Stimulated activated CD4-positive, alpha-beta T cell treated with anti-CD3 and anti-CD28 coated beads, Interleukin-4, amount 100 ng/mL, for 24 hours (primary cell): ENCODE results near the gene ABCD1.
"Not testable (repeated sequence)": the region's sequence is repeated elsewhere in the genome, so short reads cannot be mapped to it uniquely, and the experiment has no call there.

Experiments
- DNase-seq: peaks from one replicate; pipeline ENCODE4 v3.0.0-alpha.2; 2020

Gene ABCD1

DNA sequence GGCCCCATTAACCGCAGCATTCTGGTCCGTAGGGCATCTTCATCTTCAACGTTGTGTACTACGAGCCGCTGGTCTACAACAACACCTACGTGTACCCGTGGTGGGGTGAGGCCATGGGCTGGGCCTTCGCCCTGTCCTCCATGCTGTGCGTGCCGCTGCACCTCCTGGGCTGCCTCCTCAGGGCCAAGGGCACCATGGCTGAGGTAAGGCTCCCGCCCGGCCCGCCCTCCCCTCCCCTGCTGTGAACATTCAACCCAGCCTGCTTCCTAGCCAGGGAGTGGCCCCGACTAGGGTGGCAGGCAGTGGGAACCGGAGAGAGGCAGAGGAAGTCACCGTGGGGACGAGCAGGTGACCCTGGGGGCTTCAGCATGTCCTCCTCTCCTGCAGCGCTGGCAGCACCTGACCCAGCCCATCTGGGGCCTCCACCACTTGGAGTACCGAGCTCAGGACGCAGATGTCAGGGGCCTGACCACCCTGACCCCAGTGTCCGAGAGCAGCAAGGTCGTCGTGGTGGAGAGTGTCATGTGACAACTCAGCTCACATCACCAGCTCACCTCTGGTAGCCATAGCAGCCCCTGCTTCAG, 29.9 kb upstream of the ABCD1 start:
- DNase-seq, result no peak

DNA sequence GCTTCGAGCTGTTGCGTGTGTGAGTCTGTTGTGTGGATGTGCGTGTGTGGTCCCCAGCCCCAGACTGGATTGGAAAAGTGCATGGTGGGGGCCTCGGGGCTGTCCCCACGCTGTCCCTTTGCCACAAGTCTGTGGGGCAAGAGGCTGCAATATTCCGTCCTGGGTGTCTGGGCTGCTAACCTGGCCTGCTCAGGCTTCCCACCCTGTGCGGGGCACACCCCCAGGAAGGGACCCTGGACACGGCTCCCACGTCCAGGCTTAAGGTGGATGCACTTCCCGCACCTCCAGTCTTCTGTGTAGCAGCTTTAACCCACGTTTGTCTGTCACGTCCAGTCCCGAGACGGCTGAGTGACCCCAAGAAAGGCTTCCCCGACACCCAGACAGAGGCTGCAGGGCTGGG, 28.6 kb upstream of the ABCD1 start:
- no peak for DNase-seq

DNA sequence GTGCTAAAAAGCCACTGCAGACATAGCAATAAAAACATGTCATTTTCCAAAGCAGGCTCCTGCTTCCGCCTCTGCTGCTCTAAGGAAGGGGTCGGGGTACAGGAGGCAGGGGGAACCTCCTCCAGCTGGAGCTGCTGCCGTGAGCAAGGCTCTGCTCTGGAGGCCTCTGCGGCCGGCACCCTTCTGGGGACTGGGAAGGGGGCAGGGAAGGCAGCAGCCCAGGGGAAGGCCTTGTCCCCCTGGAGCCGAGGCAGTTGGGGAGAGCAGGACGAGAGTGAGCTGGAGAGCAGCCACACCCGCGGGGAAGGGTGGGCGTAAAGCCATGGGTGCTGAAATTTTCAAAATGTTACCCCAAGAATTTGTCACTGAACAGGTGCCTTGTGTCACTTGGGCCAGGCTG, 28.1 kb upstream of the ABCD1 start:
- DNase-seq, result not testable (repeated sequence)

DNA sequence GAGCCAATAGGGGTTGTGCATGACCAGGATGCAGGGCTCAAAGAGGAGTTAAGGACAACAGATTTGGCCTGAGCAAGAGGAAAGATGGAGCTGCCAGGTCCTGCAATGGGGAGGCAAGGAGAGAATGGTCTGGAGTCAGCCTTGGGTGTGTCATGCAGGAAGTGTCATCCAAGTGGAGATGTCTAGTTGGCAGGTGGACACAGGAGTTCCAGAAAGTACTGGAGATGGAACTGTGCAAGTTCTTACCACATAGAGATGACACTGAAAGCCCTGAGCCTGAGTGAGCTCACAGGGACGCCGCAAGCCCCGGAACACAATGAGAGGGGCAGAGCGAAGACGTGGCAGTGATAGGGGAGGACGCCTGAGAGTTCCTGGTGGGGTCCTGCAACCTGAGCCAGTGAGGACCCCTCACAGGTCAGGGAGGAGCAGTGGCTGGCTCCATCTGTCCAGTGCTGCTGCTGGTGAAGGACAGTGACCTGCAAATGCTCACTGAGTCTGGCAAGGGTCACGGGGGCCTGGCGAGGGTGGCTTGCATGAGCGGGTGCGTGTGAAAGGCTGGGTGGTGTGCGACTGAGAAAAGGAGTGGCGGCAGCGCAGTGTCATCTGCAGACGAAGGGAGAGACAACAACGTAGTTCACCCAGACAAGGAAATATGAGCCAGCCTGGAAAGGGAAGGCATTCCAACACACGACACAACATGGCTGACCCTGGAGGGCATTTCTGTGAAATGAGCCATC, 27.5 kb upstream of the ABCD1 start:
- DNase-seq, result not testable (repeated sequence)

DNA sequence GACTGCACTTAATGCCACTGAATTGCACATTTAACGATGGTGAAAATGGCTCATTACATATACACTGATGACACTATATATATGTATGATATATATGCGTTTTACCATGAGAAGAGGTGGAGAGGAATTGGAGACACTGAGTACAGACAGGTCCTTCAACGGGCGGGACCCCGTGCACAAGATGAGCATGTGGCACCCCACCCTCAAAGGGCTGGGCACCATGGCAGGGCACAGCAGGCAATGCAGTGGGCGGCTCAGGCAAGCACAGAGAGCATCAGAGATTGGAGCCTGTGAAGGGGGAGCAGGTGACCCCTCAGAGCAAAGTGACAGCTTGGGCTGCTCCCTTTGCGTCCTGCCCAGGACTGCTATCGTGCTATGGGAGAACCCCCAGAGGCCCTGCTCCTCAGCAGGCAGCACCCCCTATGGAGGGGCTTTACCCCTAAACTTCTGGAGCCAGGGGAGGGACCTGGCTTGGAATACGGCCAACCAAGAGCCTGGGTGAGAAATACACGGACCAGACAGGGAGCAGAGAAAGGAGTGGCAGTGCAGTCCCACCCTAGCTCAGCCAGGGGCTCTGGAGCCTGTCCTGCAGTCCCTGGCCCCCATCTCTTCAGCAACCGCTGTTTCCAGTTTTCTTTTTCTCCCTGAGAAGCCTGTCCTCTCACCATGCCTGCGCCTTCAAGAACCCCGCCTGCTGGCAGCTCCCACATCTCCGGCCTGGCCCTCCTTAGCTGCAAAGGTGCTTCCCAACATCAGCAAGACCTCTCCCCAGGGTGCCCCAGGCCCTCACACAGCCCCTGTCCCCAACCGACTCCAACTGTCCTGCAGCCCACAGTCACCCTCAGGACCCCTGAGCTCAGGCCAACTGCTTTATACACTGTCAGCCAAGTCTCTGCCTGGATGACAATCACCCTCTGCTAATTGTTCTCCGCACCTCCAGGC, 26.5 kb upstream of the ABCD1 start:
- no peak for DNase-seq

DNA sequence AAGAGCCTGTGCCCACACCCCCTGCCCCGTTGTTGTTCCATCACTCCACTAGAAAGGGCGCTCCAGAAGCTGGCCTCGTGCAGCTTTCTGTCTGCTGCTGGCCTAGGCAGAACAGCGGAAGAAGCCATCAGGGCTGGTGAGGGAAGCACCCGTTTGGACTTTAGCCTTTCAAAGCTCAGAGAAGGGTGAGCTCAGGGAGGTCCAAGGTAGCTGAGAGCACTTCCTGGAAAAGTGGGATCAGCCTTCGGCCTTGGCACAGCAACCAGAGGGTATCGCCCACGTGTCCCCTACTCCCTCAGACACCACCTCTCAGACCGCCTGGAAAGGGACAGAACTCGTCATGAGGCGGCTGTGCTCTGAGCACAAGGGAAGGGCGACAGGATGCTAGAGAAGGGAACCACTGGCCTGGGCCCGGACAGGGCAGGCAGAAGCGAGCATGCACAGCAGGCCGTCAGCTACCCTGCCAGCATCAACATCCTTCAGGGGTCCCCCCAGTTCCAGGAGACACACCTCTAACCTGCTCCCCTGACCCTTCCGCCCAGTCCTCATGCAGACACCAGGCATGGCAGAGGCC, 25.4 kb upstream of the ABCD1 start:
- not testable (repeated sequence) for DNase-seq

DNA sequence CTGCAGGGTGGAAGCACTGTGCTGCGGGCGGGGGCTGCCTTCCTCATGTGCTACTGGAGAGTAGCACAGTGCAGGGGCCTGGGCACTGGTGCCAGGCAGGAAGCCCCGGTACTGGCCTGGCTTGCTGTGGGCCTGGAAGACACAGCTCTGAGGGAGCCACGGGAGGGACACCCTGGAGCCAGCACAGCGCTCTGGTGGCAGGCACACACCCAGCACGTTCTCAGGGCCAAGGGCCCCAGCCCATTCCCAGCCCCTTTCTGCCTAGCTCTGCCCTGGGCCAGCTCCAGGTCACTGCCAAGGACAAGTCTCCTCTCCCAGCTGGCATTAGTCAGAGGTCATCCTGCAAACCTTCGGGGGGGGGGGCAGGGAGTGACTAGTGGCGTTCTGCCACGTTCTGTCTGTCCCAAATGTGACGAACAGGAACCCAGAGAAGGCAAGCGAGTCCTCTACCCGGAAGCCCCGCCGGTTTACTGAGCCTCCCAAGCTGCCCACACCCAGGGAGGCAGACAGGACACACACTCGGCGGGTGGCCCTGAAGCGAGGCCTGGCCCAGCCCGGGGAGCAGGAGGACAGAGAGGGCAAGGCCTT, 24.8 kb upstream of the ABCD1 start:
- DNase-seq, result not testable (repeated sequence)

DNA sequence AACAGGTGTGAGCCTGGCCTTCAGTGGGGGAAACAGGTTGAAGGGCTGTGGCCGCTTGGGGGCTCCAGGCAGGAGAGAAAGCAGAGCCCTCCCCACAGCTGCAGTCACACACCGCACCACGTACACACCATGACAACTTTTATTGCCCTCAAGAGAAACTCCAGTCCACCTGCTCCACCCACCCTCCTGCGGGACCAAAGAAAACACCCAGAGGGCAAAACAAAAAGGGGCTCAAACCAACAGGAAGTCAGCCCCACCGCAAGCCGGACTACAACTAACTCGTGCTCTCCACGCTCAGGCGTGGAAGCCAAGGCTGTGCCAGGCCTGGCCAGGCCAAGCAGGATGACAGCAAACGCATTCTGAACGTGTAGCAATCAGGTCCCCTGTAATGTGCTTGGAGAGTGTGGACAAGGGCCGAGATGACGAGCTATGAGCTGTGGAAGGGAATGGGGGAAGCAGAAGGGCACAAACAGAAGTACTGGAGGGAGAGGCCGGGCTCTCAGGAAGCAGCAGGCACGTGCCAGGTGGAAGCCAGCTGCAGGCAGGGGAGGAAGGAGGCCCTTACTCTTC, 24.2 kb upstream of the ABCD1 start:
- no peak for DNase-seq

DNA sequence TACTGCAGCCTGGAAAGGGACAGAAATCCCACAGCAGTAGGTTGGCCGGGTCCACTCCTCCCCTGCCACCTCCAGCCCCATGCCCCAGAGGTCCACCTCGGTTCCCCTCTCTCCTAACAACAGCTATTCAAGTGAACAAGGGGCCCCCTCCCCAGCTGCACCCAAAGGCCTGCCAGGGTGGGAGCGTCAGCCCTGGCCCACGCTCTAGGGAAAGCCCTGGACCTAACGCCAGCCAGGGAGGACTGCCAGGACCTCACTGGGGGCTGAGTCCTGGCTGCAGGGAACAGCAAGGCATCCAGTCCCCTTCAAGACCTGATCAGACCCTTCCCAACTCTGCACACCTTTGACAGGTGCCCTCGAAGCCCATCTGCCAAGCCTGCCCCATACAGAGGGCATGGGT, 23.7 kb upstream of the ABCD1 start:
- DNase-seq, result no peak

DNA sequence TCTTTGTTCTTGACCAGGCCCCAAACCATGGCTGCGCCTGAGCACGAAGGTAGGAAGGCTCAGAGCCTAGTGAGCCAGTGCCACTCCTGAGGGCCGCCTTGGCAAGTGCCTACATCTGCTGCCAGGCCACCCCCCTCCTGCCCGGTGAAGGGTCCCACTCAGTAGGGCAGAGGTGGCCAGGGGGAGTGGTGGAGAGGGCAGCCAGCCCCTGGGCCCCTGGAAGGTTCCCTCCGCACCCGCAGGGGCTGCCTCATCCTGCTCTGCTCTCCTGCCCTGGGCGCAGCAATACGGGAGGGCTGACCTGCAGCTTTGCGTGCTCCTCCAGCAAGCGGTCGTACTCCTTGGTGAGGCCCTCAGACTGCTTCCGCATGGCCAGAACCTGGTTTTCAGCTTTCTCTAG, 22.9 kb upstream of the ABCD1 start:
- no peak for DNase-seq

DNA sequence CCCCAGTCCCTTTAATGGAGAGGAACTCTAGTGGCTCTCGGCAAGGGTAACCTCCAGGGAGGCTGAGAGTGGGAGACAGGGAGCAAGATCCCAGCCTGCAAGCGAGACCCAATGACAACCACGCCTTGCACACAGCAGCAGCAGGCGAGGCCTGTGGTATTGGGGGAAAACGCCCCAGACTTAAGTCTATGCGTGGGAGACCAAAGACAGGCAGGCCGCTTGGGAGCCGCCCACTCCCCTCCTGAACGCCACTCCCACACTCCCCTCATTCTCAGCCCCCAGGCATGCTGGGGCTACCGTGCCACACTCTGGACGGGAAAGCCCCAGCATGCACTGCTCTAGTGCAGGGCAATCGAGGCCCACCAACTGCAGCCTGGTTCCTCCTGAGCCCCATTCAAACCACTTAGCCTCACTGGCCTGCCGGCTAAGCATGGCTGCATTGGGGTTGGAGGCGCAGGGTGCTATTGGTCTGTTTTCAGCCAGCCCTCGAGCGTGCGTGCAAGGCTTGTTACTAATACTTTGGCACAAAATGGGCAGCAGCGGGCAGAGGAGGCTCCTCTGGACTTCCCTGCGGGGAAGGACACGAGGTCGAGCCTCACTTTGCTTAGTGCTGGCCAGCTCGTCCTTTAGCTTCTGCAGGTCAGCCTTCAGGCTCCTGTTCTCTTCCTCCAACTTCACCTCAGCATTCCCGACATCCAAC, 22.2 kb upstream of the ABCD1 start:
- DNase-seq, result no peak

DNA sequence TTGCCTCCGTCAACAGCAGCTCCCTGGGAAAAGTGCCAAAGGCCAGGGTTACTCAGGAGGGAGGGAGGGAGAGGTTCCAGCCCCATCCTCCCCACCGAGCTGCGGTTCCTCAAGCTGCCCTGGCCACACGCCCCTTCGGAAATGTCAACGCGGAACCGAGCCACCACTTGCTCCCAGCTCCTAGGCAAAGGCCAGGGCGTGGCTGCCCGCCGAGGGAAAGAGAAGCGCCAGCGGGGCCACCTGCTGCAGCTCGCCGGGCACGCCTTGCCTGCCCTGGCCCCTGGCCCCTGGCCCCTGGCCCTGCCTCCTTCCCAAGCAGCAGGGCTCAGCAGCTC, 21.7 kb upstream of the ABCD1 start:
- no peak for DNase-seq

DNA sequence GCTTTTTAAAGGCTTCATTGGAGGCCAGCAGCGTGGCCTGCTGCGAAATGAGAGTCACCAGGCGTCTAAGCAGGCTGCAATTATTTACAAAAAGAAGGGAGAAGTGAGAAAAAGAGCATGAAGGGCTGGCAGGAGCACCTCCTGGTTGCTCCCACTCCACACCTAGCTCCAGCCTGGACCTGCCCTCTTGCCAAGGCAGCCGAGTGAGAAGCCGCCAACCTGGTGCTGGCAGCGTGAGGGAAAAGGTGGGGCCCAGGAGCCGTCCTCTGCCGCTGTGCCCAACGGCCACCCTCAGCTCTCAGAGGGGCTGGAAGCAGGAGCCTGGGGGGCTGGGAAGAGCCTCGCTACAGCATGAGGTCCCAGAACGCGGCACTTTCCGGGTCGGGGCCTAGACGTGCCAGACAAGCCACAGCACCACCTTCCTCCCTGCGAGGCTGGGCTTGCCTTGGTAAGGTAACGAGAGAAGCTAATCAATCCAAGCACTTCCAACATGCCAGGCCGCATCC, 20.6 kb upstream of the ABCD1 start:
- DNase-seq, result no peak

DNA sequence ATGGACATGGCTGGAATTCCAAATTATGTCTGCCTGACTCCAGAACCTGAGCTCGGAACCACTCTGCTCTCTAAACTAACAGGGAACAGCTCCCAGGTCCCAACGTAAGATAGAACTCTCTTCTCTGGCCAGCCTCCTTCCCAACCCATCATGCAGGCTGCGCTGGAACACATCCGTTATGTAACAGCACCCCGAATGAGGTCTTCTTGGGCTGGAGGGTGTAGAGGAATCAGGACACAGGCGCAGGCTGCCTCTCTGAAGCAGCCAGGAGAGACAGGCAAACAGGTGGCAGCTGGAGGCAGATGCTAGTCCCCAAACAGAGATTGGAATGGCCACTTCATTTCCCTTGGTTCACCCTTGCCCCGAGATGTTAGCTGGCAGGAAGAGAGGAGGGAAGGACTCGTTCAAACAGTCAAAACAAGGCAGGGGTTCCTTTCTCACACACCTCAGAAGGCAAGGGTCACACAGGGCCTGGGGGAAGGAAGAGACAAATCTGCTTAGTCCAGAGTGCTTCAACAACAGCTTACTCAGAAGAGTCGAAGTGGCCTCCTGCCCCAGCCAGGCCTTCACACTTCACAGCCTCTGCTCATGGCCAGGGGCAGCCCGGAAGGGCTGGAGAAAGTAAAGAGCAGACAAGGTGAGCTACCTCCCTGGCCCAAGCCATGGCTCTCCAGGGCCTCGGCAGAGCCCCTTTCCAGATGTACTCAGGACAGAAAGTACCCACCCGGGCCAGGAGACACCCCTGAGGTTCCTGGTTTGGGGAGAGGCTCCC, 19.8 kb upstream of the ABCD1 start:
- DNase-seq, result not testable (repeated sequence)

DNA sequence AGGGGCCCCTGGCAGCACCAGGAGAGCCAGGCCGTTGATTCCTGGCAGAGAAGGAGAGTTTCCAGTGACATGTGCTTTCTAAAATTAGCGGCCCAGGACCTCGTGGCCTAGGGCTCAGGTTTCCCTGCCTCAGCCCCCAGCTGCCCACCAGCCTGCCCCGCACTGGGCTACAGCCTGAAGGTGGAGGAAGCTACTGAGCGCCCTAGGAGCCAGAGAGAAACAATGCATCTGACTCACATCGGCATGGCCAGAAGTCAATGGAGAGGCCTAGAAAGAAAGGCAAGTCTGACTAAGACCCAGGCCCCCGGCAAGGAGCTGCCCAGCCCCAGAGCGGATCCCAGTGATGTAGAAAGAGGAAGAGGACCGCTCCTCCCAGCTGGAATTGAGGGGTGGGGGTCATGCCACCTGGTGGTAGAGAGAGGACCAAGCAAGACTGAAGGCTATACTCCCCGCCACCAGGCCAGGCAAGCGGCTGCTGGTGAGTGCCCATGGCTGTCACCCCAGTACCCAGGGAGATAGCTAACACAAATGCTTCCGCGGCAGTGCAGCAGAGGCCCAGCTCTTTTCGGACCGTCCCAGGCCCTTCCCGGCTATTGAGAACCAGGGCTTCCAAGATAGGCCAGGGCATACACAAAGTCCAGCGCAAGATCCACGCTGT, 19.1 kb upstream of the ABCD1 start:
- DNase-seq, result not testable (repeated sequence)

DNA sequence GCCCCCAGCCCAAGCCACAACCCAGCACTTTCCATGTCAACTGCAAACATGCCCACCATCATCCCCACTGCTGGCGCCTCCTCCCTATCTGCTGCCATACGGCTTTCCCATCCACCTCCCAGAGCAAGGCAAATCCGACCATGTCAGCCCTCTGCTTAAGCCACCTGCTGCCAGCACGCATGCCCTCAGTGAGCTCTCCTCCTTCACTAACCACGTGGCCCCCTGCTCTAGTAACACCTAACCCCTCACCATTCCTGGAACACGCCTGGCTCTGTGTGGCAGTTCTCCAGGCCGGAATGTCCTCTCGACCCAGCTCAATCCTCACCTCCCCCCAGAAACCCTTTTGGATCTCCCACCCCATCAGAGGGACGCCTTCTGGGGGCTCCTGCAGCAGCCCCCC, 17.9 kb upstream of the ABCD1 start:
- DNase-seq, result no peak

DNA sequence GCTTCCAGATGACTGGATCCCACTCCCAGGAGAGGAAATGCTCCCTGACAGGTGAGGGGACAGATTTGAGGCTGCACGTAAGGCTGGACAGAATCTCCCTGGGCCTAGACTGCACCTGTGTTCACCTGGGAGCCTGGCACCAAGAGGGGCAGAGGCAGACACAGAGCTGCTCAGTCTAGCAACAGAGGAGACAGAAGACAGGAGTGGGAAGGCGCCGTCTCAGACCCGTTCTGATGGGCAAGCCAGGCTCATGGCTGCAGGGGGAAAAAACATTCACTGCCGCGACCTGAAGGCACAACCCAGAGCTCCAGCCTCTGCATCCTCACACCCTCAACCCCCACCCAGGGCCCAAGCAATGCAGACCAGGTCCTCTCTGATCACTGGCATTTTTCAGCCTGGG, 17.2 kb upstream of the ABCD1 start:
- DNase-seq, result no peak

DNA sequence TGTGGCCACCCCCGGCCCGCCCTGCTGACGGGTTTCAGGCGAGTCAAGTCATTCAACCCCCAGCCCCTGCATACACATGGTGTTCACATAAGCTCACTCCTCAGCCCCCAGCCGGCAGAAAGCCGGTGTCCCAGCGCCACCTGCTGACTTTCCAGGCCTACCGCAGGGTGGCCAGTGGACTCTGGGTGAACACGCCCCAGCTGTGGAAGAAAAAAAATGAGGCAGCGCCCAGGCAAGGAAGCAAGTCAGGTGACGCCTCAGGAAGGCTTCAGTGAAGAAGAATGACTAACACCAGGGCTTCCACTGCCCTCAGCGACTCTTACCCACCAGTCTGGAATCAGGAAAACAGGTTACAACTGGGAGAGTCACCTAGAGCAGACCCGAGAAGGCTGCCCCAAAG, 16.2 kb upstream of the ABCD1 start:
- peak; percentile 36 for DNase-seq

DNA sequence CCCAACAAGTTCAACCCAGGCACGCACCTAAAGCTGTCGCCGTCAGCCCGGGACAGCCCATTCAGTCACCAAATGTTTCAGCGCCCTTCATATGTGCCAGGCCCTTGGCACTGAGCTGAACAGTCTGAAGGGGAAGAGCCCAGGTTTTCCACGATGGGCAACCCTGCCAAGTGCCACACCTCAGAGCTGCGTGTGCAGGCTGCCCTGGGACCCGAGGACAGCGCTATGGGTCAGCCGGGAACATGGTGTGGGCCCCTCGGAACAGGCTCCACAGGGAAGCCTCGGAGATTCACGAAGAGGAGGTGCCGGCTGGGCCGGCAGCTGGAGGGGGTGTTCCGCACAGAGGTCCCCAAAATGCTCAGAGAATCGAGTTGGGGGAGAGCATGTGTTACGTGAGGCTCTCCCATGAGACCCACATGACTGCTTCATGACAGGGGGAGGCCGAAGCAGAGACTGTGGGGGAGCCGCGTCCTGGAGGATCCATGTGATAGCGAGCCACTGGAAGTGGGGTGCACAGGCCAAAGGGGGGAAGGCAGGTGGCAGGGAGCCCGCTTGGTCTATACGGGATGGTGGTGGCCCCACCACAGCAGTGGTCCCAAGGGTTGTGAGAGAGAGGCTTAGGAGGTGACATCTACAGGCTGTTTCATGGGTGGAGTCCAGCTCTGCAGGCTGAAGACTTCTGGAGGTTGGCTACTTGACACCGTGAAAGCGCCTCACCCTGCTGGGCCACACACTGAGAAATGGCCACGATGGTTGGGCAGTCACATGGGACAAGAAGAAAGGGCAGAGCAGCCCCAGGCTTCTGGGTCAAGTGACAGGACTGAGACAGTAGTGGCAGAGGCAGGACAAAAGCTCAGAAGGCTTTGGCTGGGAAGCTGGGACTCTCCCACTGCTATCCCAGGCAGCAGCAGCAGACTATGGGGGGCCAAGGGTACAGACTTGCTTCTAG, 14.7 kb upstream of the ABCD1 start:
- DNase-seq, result no peak
